Stimulated activated CD8-positive, alpha-beta memory T cell treated with anti-CD3 and anti-CD28 coated beads, Interleukin-4, amount 100 ng/mL, for 1 hour (primary cell): ENCODE data around the gene ZNF267.
A peak's percentile ranks its signal among the peaks of the same experiment; 100 is the strongest.
"Not testable (repeated sequence)": the region's sequence is repeated elsewhere in the genome, so short reads cannot be mapped to it uniquely, and the experiment has no call there.

Experiments used
- DNase-seq, 2 donors: peaks; one replicate each; pipeline ENCODE4 v3.0.0-alpha.2; 2020; ENCODE audit warnings: low read depth in 2 of 2, low spot score in 1 of 2

Gene ZNF267

DNA sequence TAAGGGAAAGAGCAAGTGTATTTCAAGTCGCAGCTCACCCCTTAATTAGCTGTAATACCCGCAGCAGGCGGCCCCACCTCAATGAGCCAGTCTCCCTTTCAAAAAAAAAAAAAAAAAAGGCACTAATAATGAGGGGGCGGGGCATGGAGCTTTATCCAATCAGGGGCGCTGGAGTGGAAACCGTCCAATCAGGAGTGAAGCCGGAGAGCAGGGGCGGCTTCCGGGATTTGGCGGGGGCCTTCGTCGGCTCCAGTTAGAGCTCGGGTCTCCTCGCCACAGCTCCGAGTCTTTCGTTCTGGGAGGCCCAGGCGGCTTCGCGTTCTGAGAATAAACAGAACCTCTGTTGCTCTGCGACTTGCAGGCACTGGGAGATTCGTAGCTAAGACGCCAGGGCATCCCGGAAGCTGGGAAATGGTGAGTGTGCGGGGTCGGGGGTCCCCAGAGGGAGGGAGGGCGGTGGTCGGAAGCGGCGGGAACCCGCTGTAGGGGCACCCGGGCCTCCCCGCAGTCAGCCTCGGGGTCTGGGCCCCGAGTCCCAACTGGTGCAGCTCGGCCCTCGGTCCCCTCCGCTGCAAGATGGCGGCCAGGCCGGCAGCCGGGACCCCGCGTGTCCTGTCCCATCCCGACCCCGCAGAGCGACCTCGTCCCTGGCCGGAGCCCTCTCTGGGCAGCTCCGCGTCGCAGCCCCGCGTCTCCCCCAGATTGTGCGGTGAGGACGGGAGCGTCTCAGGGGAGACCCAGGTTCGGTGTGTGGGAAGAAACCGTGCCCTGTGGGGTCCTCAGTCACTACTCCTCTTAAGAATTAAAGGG, at the start of gene ZNF267:
ZNF267 (plus strand) TSS at position 252 of the 810 bp plus-strand sequence; CDS start at position 412, 160 bp downstream.
- DNase-seq: peak; percentile 80 to 90

DNA sequence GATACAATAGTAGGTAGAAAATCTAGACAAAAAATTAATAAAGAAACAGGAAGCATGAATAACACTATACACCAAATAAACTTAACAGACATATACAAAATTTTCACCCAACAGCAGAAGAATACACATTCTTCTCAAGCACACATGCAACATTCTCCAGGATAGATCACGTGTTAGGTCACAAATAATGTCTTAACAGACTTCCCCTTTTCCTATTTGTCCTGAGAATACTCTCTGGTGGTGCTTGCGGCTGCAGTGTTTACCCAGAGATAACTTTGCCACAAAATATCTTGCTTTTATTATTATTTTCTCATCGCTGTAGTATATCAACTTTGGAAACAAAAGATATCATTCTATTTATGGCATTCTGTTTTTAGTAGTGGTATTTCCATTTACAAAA, 40.6 kb upstream of the ZNF267 start:
- DNase-seq: no peak

DNA sequence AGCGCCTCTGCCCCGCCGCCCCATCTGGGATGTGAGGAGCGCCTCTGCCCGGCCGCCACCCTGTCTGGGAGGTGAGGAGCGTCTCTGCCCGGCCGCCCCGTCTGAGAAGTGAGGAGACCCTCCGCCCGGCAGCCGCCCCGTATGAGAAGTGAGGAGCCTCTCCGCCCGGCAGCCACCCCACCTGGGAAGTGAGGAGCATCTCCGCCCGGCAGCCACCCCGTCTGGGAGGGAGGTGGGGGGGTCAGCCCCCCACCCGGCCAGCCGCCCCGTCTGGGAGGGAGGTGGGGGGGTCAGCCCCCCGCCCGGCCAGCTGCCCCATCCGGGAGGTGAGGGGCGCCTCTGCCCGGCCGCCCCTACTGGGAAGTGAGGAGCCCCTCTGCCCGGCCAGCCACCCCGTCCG, 37.2 kb upstream of the ZNF267 start:
- not testable (repeated sequence) for DNase-seq

DNA sequence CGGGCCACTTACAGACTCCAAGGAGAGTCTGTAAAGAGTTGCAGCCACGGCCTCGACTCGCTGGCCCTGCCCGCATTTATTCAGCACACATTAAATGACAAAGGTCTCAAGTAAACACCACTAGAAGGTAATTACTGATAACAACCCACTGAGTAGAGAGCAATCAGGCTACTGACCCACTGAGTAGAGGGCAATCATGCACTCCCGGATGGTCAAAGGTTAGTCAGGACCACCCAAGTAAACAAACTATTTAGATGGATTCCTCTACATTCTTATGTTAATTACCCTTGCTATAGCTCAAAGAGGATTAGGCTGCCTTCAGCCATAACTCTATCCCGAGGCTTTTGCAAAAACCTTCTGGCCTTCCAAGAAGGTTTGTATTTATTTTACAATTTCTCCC, 30.7 kb upstream of the ZNF267 start:
- no peak for DNase-seq

DNA sequence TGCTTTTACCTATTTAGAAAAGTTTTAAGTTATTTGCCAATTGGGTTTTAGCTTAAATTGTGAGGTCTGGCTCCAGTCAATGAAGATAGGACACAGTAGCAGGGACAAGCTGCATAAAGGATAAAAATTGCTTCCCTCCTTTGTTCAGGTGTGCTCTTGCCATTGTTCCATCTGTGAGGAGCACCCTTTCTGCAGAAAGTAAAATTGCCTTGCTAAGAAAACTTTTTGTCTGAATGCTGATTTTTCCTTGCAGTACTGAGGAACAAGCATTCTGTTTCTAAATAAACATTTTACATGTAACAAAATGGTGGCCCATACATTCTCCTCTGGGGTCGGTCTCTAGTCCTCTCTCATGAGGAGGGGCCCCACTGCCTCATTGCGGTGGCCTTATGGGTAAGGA, 25.0 kb upstream of the ZNF267 start:
- DNase-seq: not testable (repeated sequence)

DNA sequence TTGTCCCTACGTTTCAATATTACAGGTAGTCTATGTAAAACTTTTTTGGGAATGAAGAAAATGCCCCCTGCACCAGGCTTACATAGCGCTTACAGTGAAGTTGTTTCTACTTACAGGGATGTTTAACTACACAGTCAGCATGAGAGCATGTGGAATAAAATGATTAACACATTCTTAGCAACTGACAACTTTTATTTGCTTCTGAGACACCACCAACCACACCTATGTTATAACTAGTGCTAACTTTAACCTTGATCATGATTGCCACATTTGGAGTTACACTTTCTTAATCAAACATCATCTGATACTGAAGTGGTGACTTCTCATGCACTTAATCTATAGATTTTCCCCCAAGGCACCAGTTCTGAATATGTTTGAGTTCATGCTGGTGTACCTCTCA, 20.3 kb upstream of the ZNF267 start:
- DNase-seq: no peak

DNA sequence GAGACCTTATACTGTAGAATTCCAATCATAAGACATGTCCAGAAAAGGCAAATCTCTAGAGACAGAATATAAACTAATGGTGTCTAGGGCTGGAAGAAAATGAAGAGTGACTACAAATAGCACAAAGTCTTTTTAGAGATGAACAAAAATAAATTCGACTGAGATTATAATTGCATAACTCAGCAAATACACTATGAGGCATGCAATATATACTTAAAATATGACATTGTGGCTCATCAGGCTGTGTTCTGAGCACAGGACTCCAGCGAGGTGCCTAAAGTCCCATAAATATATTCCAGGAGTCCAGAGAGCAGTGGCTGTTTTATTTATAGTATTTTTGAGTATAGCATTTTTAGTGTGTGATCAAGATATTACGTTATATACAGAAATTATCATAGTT, 13.1 kb upstream of the ZNF267 start:
- no peak for DNase-seq

DNA sequence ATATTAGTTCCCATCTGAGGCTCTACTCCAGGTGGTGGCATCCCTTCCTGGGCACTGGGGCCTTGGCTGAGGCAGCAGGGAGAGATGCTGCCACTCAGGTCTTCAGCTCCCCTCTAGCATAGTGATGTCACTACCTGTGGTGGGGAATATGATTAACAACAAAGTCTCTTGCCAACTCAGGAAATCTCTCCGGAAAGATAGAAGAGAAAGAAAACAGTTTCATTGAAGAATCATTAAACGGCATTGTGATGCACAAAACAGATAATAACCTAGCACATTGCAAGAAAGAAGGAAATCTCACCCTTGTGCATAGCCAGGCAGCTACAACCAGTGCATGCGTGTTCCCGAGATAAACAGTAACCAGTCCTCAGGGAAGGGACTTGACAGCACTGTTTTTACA, 12.2 kb upstream of the ZNF267 start:
- no peak for DNase-seq

DNA sequence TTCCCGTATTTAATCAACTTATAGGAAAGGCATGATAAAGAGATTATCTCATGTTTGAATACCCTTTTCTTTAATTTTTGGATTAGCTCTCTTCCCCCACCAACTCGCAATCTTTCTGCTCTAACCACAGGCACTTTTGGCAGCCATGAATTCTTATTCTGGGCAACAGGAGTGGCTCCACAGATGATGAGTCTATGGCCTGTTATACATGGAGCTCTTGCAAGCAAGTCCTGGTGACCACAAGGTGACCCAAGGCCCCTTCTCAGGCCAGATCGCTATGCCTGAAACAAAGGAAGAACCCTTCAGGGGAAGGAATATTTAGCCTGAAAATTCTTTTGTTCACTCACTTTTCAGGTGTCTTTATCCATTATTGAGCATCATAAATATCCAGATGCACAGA, 10.8 kb upstream of the ZNF267 start:
- no peak for DNase-seq

DNA sequence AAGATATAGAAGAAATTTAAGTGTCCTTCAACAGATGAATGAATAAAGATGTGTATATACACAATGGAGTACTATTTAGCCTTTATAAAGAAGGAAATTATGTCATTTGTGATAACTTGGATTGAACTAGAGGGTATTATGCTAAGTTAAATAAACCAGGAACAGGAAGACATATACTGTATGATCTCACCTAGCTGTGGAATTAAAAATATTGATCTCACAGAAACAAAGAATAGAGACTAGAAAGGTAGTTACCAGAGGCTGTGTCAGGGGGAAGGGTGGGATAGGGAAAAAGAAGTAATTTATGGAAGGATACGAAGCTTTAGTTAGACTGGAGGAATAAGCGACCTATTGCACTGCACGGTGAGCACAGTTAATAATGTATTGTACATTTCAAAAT, 5.4 kb upstream of the ZNF267 start:
- DNase-seq: no peak

DNA sequence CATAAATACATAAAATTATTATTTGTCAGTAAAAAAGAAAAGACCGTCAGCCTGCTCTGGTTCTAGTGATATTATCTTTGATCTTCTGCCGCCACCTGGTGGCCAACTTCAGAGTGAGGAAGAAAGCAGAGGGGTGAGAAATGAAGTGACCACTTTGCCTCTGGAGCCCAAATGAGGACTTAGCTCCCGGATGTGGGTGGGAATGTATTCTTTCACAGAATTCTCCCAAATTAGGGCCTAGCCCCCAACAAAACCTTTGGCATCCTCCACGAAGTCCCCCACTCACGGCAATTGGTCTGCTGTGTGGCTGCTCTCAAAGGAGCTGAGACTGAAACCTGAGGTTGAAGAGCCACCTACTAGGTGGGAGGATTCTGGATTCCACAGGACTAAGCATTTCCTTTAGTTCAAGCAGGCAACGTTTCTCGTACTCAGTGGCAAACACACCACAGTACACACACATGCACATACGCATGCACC, 4.9 kb upstream of the ZNF267 start:
- DNase-seq: peak; percentile 64 to 65

DNA sequence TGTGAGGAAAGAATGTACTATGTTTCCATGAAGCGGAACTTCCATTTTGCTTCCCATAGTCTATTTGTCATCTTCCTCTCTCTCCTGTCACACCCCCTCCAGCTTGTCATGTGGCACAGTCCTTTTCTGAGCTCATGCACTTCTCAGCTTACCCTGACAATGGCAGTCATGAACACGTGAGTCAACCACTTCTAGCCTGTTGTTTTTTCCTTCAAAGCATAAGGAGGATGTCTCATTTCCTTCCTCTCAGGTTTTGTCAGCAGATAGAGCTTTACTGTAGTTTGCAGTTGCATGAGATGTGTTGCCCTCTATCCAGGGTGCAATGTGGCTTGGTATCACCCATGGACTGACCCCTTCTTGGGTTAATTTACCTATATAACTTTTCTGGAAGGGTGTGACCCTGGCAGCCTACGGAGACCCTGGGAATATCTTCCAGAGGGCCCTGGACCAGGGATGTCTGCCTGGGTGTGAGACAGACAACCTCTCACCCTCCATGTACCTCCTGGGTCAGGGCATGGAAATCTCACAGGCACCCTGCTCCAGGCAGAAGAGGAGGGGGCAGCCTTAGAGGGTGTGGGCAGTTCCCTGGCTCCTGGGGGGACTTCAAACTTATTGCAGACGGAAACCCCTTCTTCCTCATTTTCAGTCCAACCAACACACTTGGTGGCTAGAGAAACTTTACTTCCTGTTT, 4.0 kb upstream of the ZNF267 start:
- DNase-seq: no peak

DNA sequence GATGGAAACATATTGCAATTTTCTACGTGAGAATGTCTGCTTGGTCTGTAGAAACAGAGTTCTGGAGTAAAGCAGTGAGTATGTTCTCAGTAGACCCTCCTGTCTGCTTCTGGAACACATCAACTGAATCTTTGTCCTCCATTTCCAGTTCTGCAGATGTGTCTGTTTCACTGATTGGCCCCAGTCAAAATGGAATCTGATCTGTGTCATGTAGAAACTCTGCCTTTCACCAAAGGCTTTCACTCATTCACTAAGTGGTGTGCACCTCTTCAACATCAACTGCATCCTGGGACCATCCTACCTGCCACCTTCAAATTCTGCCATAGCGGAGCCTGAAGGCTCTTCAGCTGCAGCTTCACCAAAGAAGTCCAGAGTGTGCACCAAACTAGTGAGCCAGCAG, 2.8 kb upstream of the ZNF267 start:
- no peak for DNase-seq

DNA sequence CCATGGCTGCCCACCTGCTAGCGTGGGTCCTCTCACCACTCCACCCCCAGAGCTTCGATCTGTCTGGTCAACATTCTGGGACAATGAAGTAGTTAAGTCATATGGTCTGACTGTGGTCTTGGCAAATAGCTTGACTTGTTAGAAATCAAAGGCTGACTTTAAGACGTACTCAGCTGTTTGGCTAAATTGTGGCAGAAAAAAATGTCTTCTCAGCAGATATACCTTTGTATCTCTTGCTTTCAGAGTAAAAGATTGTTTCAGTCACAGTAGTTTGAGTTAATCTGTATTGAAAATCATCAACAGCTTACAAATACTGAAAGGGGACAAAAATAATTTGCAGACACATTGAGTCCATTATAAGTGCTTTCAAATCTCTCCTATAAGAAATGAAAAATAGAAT, 2.1 kb upstream of the ZNF267 start:
- no peak for DNase-seq

DNA sequence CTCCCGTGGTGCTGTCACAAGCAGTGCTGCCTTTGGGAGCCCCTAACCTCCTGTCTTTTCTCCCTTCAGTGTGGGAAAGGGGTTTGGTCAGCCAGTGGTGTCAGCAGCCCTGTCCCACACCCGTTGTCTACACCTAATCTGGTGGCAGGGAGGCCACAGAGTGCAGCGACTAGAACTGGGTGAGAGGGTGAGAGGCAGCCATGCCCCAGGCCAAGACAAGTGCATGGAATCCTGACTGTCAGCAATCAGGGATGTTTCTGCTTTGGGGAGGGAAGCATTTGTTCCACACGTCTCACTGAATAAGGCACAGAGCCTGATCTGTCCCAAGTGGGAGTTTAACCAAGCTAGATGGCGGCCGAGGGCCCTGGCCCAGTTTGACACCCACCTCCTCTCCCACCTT, 1.4 kb upstream of the ZNF267 start:
- no peak for DNase-seq

DNA sequence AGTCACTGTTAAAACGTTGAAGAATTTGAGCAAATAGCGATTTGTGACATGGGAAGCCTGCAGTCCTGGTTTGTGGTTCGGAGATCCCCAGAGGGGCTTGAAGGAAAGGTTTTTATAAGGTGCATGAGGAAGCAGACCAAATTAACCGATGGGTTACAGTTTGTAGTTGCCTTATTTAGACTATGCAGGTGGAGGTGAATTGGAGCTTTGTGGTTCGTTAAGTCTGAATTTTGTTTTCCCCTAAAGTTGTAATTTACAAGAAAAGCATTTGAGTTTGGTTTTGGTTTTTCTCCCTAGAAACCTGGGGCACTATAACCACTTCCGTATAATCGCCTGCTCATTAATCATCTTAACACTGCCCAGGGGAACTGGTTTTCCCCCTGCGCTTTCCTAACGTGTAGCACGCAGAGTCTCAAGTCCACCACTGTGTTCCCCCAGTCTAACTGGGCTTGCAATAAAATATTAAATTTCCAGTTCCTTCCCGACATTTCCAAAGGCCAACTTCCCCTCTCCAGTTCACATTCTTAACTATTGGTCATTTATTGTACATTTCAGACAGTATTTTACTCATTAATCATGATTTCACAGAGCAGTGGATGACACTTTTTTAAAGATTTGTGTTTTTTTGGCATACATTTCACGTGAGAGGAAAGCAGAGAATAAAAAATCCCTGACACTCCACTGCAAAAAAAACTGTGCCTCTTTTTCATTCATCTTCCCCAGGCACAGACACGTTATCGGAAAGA, 932 bp downstream of the ZNF267 start:
- no peak for DNase-seq

DNA sequence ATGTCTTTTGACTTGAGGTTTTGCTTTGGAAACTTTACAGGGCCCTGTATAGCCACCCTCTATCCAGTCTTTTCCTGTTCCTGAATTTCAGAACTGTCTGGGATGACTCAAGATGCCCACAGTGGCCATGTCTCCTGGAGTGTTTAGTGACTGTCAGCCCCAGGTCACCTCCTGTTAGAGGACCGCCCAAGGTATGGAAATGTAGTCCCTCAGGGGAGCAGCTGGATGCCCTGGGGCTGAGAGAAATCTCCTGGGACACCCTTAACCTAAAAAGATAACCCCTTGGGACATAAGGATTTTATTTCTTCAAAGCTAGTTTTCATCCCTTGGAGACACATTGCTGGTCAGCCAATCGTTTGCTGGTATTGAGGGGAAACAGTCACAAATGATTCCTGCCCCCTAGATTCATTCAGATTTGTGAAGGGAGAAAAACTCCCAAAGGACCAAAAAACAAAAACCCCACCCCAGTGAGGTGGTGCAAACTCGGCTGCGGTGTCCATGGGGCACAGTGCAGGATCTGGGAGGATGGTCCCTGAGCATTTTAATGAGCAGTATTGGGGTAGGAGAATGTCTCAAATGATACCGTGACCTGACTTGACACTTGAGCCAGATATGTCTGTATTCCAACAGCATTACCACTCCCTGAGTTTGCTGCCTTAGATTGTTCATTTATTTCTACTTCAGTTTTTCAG, 1.7 kb downstream of the ZNF267 start:
- DNase-seq: no peak

DNA sequence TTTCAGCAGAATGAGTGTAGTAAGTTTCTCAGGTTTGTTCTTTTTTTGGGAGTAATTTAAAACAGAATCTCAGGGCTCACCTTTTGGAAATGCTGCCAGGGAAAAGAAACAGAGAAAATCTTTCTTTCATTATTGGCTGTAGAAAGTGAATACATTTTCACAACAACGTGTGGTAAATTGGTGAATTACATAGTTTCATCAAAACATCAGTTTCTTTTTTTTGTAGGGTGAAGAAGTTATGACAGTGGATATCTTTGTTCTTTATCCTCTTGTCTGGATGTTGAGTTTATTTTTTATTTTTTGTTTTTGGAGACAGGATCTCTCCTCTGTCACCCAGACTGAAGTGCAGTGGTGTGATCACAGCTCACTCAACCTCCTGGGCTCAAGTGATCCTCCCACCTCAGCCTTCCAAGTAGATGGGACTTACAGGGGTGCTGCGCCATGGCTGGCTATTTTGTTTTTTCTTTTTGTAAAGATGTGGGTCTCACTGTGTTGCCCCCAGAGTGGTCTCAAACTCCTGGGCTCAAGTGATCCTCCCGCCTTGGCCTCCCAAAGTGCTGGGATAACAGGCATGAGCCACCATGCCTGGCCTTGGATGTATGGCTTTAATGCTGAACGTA, 2.4 kb downstream of the ZNF267 start:
- no peak for DNase-seq

DNA sequence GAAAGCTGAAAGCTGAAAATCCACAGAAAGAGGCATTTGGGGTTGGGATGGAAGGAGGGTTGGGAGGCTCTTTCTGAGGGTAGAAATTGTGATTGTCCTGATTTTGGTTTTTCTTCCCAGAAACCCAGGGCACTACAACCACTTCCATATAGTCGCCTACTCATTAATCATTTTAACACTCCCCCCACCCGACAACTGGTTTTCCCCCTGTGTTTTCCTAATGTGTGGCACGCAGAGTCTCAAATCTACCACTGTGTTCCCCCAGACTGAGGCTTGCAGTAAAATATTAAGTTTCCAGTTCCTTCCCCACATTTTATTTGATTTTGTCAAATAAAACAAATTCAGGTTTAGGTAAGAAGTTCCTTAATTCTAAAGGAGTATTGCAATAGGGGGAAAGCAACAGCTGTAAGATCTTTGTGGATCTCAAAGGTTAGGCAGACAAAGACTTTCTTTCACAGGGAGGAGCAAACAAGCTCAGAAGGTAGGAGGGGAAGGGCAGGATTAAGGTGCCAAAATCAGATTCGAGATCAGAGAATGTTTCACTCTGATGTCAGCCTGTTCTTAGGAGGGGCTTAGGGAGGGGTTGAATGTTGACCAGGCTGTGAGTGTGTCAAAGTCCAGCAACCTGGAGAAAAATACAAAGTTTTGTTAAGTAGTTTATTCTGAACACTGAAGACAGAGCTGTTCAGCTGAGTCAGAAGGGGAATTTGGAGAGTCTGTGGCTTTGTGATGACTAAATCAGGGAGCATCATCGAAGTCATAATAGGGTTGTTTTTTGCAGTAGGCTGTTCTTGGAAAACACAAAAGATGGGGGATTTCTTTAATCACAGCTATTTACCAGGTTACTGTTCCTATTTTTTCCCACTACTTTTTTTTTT, 3.6 kb downstream of the ZNF267 start:
- no peak for DNase-seq
